Measurements from ENCODE around the gene STRAP.
"Not testable (repeated sequence)": the region's sequence is repeated elsewhere in the genome, so short reads cannot be mapped to it uniquely, and the experiment has no call there.

The STRAP gene

GRCh38 chr12:15939111-15939510 is 56.9 kb downstream of the STRAP start:
- Histone ChIP-seq H3K4me1 (ENCODE audit: control insufficient read depth in 2 of 2, insufficient read depth in 1 of 2, low read depth in 1 of 2, low read length in 2 of 2) (no peaks in the 10 kb centered on the region), H4K91ac (ENCODE audit: low read depth, low read length, poor library complexity) (no peak overlapping the region), H3K36me3 (replicated peaks in 1 of 2; ENCODE audit: control insufficient read depth in 2 of 2, insufficient read depth in 2 of 2, low read length in 2 of 2) (no peaks in the 10 kb centered on the region), H4K8ac (ENCODE audit: low read depth, low read length) (no peak overlapping the region), H3K18ac (ENCODE audit: low read length) (no peak overlapping the region), H2BK120ac (ENCODE audit: low read depth, low read length) (no peak overlapping the region), H2BK12ac (ENCODE audit: low read length) (no peak overlapping the region), H2AK5ac (ENCODE audit: low read depth, low read length) (no peak overlapping the region), H3K27me3 (ENCODE audit: control insufficient read depth in 3 of 3, insufficient read depth in 3 of 3, low read depth in 1 of 3, low read length in 3 of 3) (no peaks in the 10 kb centered on the region), H3K27ac (replicated peaks; ENCODE audit: low read length) (no peak overlapping the region), H3K9me3 (replicated peaks in 1 of 2; ENCODE audit: control insufficient read depth in 2 of 2, insufficient read depth in 1 of 2, low read depth in 1 of 2, low read length in 2 of 2) (peaks cover 2 to 12% of the 10 kb centered on the region in 2 donors), H3K4me2 (ENCODE audit: insufficient read depth, low read length, poor library complexity, severe bottlenecking) (no peak overlapping the region), H3K23ac (ENCODE audit: low read depth, low read length, poor library complexity) (no peak overlapping the region), H3K14ac (ENCODE audit: low read length) (no peak overlapping the region), H3K4me3 (ENCODE audit: low read length in 2 of 2) (no peak overlapping the region), H3K79me1 (ENCODE audit: low read depth, low read length) (no peaks in the 10 kb centered on the region), H2BK15ac (ENCODE audit: low read length) (no peak overlapping the region), H2AFZ (ENCODE audit: low read length) (no peak overlapping the region), H3K4ac (ENCODE audit: low read length) (no peak overlapping the region), H3K9ac (ENCODE audit: low read depth, low read length, poor library complexity) (no peak overlapping the region), H2BK5ac (ENCODE audit: low read length) (no peak overlapping the region)
- no CpG with 5 or more reads among the region's 1 CpG for WGBS, 2 donors (ENCODE audit: extremely low coverage in 2 of 2, insufficient read length in 2 of 2, insufficient replicate concordance in 1 of 2)
- no peak for DNase-seq (ENCODE audit: low spot score)

DNA sequence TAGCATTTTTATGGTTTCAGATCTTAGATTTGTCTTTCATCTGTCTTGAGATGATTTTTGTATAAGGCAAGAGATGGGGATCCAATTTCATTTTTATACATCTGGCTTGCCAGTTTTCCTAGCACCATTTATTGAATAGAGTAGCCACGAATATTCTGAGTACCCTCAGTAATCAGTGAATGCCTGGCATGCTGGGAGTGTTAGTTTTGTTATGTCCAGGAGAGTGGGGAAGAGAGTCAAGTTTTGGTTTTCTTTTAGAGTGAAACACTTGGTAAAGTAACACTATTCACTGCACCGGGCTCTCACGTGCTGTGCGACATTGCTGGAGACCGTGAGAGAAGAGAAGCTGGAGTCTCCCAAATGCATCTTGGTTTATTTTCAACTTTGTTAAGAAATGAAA is 60.3 kb downstream of the STRAP start:
- Histone ChIP-seq H4K8ac (ENCODE audit: low read depth, low read length) (no peak overlapping the region), H3K9me3 (replicated peaks in 1 of 2; ENCODE audit: control insufficient read depth in 2 of 2, insufficient read depth in 1 of 2, low read depth in 1 of 2, low read length in 2 of 2) (peaks cover 2 to 12% of the 10 kb centered on the region in 2 donors), H3K4me2 (ENCODE audit: insufficient read depth, low read length, poor library complexity, severe bottlenecking) (no peak overlapping the region), H3K4me1 (ENCODE audit: control insufficient read depth in 2 of 2, insufficient read depth in 1 of 2, low read depth in 1 of 2, low read length in 2 of 2) (no peaks in the 10 kb centered on the region), H3K36me3 (replicated peaks in 1 of 2; ENCODE audit: control insufficient read depth in 2 of 2, insufficient read depth in 2 of 2, low read length in 2 of 2) (no peaks in the 10 kb centered on the region), H2AK5ac (ENCODE audit: low read depth, low read length) (no peak overlapping the region), H3K27ac (replicated peaks; ENCODE audit: low read length) (no peak overlapping the region), H3K4ac (ENCODE audit: low read length) (no peak overlapping the region), H3K14ac (ENCODE audit: low read length) (no peak overlapping the region), H2AFZ (ENCODE audit: low read length) (no peak overlapping the region), H3K9ac (ENCODE audit: low read depth, low read length, poor library complexity) (no peak overlapping the region), H3K27me3 (ENCODE audit: control insufficient read depth in 3 of 3, insufficient read depth in 3 of 3, low read depth in 1 of 3, low read length in 3 of 3) (no peaks in the 10 kb centered on the region), H3K18ac (ENCODE audit: low read length) (no peak overlapping the region), H4K91ac (ENCODE audit: low read depth, low read length, poor library complexity) (no peak overlapping the region), H3K79me1 (ENCODE audit: low read depth, low read length) (no peaks in the 10 kb centered on the region), H3K23ac (ENCODE audit: low read depth, low read length, poor library complexity) (no peak overlapping the region), H2BK5ac (ENCODE audit: low read length) (no peak overlapping the region), H2BK120ac (ENCODE audit: low read depth, low read length) (no peak overlapping the region), H2BK15ac (ENCODE audit: low read length) (no peak overlapping the region), H2BK12ac (ENCODE audit: low read length) (no peak overlapping the region), H3K4me3 (ENCODE audit: low read length in 2 of 2) (no peak overlapping the region)
- no CpG with 5 or more reads among the region's 5 CpGs for WGBS, 2 donors (ENCODE audit: extremely low coverage in 2 of 2, insufficient read length in 2 of 2, insufficient replicate concordance in 1 of 2)
- DNase-seq (ENCODE audit: low spot score): no peak

DNA sequence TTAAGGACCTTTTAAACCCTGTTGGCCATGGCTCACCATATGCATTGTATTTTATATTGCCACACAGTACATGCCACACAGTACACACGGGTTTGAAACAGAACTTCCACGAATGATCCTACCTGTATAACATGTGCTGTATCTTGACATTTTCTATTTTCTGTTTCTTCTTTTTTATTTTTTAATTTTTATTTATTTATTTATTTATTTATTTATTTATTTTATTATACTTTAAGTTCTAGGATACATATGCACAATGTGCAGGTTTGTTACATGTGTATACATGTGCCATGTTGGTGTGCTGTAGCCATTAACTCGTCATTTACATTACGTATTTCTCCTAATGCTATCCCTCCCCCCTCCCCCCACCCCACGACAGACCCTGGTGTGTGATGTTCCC is 61.3 kb downstream of the STRAP start:
- H2BK5ac ChIP-seq (ENCODE audit: low read length); H2AFZ ChIP-seq (ENCODE audit: low read length); H3K4me1 ChIP-seq (ENCODE audit: control insufficient read depth in 2 of 2, insufficient read depth in 1 of 2, low read depth in 1 of 2, low read length in 2 of 2); H3K27me3 ChIP-seq (ENCODE audit: control insufficient read depth in 3 of 3, insufficient read depth in 3 of 3, low read depth in 1 of 3, low read length in 3 of 3); H3K27ac ChIP-seq (replicated peaks; ENCODE audit: low read length); H3K9ac ChIP-seq (ENCODE audit: low read depth, low read length, poor library complexity); DNase-seq (ENCODE audit: low spot score); H3K18ac ChIP-seq (ENCODE audit: low read length); H4K8ac ChIP-seq (ENCODE audit: low read depth, low read length); H3K4ac ChIP-seq (ENCODE audit: low read length); H3K23ac ChIP-seq (ENCODE audit: low read depth, low read length, poor library complexity); H2BK15ac ChIP-seq (ENCODE audit: low read length); H3K79me1 ChIP-seq (ENCODE audit: low read depth, low read length); H2BK120ac ChIP-seq (ENCODE audit: low read depth, low read length); H3K4me3 ChIP-seq (ENCODE audit: low read length in 2 of 2); H3K4me2 ChIP-seq (ENCODE audit: insufficient read depth, low read length, poor library complexity, severe bottlenecking); H4K91ac ChIP-seq (ENCODE audit: low read depth, low read length, poor library complexity); H2AK5ac ChIP-seq (ENCODE audit: low read depth, low read length); H2BK12ac ChIP-seq (ENCODE audit: low read length); H3K14ac ChIP-seq (ENCODE audit: low read length); H3K36me3 ChIP-seq (replicated peaks in 1 of 2; ENCODE audit: control insufficient read depth in 2 of 2, insufficient read depth in 2 of 2, low read length in 2 of 2): not testable (repeated sequence)
- WGBS, 2 donors (ENCODE audit: extremely low coverage in 2 of 2, insufficient read length in 2 of 2, insufficient replicate concordance in 1 of 2): no CpG with 5 or more reads among the region's 5 CpGs
- peaks cover 2 to 12% of the 10 kb centered on the region in 2 donors for H3K9me3 ChIP-seq (replicated peaks in 1 of 2; ENCODE audit: control insufficient read depth in 2 of 2, insufficient read depth in 1 of 2, low read depth in 1 of 2, low read length in 2 of 2)

GRCh38 chr12:15948461-15948860 is 66.3 kb downstream of the STRAP start:
- H2BK12ac ChIP-seq (ENCODE audit: low read length); H3K4ac ChIP-seq (ENCODE audit: low read length); H4K91ac ChIP-seq (ENCODE audit: low read depth, low read length, poor library complexity); DNase-seq (ENCODE audit: low spot score); H3K23ac ChIP-seq (ENCODE audit: low read depth, low read length, poor library complexity); H2BK120ac ChIP-seq (ENCODE audit: low read depth, low read length); H2BK5ac ChIP-seq (ENCODE audit: low read length); H2BK15ac ChIP-seq (ENCODE audit: low read length); H3K18ac ChIP-seq (ENCODE audit: low read length); H3K9ac ChIP-seq (ENCODE audit: low read depth, low read length, poor library complexity); H3K4me1 ChIP-seq (ENCODE audit: control insufficient read depth in 2 of 2, insufficient read depth in 1 of 2, low read depth in 1 of 2, low read length in 2 of 2); H3K36me3 ChIP-seq (replicated peaks in 1 of 2; ENCODE audit: control insufficient read depth in 2 of 2, insufficient read depth in 2 of 2, low read length in 2 of 2); H3K27me3 ChIP-seq (ENCODE audit: control insufficient read depth in 3 of 3, insufficient read depth in 3 of 3, low read depth in 1 of 3, low read length in 3 of 3); H4K8ac ChIP-seq (ENCODE audit: low read depth, low read length); H3K4me2 ChIP-seq (ENCODE audit: insufficient read depth, low read length, poor library complexity, severe bottlenecking); H3K4me3 ChIP-seq (ENCODE audit: low read length in 2 of 2); H3K79me1 ChIP-seq (ENCODE audit: low read depth, low read length); H2AK5ac ChIP-seq (ENCODE audit: low read depth, low read length); H3K14ac ChIP-seq (ENCODE audit: low read length); H2AFZ ChIP-seq (ENCODE audit: low read length); H3K27ac ChIP-seq (replicated peaks; ENCODE audit: low read length); H3K9me3 ChIP-seq (replicated peaks in 1 of 2; ENCODE audit: control insufficient read depth in 2 of 2, insufficient read depth in 1 of 2, low read depth in 1 of 2, low read length in 2 of 2): not testable (repeated sequence)
- no CpG with 5 or more reads among the region's 10 CpGs for WGBS, 2 donors (ENCODE audit: extremely low coverage in 2 of 2, insufficient read length in 2 of 2, insufficient replicate concordance in 1 of 2)

All from neuronal stem cell (in vitro differentiated cells).